GM12873 (cell line): ENCODE data around the gene CNN2.

Experiments used
- TF ChIP-seq, protein P1 (sequence below): IDR thresholded peaks from 2 replicates; pipeline ENCODE4 v1.5.1; 2012; ENCODE audit warnings: low read depth, mild to moderate bottlenecking, moderate library complexity, low read length, control low read depth; ENCODE audit not compliant: insufficient read depth; ENCODE audit errors: missing control alignments

Gene CNN2

DNA sequence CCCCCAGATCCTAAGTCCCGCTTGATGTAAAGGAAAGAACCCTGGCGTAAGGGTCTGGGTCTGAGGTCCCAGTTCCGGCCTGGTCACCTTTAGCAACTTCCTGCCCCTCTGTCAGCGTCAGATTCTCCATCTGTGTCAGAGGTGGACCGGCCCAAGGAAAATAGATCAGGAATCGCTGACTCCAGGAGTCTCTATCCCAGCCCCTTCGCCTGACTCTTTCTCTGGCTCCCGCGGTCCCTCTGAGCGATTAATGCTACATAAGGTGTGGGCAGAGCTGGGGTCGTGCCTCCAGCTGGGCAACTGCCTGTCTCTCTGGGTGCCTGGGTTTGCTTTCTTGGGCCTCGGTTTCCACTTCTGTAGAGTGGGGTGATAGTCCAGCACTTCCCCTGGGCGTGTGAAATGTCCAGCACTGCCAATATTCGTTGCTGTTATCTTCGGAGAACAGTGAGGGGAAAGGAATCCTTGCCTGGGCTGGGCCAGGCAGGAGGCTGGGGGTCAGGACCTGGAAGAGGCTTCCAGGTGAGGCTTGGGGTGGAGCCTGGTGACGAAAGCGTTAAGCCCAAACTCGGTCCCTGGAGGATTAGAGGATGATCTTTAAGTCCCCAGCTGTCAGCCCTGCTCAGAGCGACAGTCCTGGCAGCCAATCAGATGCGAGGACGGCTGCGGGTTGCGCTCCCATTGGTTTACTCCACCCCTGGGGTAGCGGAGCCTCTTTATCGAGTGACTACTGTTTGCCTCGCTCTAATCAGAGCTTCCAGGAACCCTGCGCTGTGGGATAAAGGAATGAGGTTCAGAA, 14.3 kb downstream of the CNN2 start:
- TF ChIP-seq, protein P1, sequence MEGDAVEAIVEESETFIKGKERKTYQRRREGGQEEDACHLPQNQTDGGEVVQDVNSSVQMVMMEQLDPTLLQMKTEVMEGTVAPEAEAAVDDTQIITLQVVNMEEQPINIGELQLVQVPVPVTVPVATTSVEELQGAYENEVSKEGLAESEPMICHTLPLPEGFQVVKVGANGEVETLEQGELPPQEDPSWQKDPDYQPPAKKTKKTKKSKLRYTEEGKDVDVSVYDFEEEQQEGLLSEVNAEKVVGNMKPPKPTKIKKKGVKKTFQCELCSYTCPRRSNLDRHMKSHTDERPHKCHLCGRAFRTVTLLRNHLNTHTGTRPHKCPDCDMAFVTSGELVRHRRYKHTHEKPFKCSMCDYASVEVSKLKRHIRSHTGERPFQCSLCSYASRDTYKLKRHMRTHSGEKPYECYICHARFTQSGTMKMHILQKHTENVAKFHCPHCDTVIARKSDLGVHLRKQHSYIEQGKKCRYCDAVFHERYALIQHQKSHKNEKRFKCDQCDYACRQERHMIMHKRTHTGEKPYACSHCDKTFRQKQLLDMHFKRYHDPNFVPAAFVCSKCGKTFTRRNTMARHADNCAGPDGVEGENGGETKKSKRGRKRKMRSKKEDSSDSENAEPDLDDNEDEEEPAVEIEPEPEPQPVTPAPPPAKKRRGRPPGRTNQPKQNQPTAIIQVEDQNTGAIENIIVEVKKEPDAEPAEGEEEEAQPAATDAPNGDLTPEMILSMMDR = no peak

DNA sequence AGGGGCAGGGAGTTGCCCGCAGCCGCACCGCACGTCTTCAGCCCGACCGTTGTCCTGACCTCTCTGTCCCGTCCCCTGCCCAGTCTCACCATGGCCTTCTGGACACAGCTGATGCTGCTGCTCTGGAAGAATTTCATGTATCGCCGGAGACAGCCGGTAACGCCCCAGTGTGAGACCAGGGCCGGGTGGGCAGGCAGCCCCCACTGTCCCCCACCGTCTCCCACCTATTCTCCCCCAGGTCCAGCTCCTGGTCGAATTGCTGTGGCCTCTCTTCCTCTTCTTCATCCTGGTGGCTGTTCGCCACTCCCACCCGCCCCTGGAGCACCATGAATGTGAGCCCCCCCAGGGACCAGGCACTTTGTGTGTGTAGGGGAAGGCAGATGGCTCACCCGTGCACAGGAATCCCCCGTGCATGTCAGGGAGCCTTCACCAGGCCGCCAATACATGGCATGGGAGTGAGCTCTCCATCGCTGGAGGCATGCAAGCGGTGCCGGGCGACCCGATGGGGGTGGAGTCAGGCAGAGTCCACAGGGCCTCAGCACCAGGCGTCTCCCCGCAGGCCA, 14.9 kb downstream of the CNN2 start:
- TF ChIP-seq, protein P1 = no peak

- TF ChIP-seq, protein P1 = no peak
Observed at GRCh38 chr19:1041835-1042685, 15.7 kb downstream of the CNN2 start.

GRCh38 chr19:1042689-1043511, 16.5 kb downstream of the CNN2 start:
- TF ChIP-seq, protein P1 = no peak

GRCh38 chr19:1045247-1045603, 18.8 kb downstream of the CNN2 start:
- TF ChIP-seq, protein P1 = no peak

DNA sequence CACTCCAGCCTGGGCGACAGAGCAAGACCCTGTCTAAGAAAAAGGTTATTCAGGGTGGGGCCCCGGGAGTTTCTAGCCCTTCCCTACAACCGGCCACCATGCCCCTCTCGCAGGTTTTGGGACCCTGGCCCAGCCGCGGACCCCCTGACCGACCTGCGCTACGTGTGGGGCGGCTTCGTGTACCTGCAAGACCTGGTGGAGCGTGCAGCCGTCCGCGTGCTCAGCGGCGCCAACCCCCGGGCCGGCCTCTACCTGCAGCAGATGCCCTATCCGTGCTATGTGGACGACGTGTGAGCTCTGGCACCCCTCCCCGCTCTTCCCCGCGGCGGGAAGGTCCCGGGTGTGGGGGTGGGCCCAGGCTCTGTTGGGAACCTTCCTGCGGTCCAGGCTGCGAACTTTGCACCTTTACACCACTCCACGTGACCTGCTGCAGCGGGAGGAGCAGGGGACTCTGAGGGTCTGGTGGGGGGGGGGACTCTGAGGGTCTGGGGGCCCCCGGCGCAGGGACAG, 19.8 kb downstream of the CNN2 start:
- TF ChIP-seq, protein P1 = no peak
